Ascending aorta (tissue), 2 donors: Measurements from ENCODE around the gene USP54. TPM values are rescaled to one million over a fixed set of nuclear protein-coding genes. Genes with fewer than 3 reads are reported as not detected.

Source experiments
- DNase-seq, 2 donors: peaks; one replicate each; pipeline ENCODE4 v3.0.0-alpha.2; 2019; ENCODE audit warnings: low spot score in 2 of 2
- H3K27ac ChIP-seq, 2 donors: fragments of 200-600 bp; sonication (generic); one replicate each; pipeline ENCODE4 v1.5.1; 2016 to 2017; ENCODE audit warnings: mild to moderate bottlenecking in 1 of 2
- H3K27me3 ChIP-seq: fragments of 200-600 bp; sonication (generic); one replicate; pipeline ENCODE4 v1.5.1; 2017
- H3K36me3 ChIP-seq, 2 donors: fragments of 200-600 bp; sonication (generic); one replicate each; pipeline ENCODE4 v1.5.1; 2016
- H3K4me1 ChIP-seq, 2 donors: fragments of 200-600 bp; sonication (generic); one replicate each; pipeline ENCODE4 v1.5.1; 2016 to 2017; ENCODE audit warnings: mild to moderate bottlenecking in 1 of 2
- H3K4me3 ChIP-seq, 2 donors: fragments of 200-600 bp; sonication (generic); one replicate each; pipeline ENCODE4 v1.5.1; 2016 to 2017; ENCODE audit warnings: mild to moderate bottlenecking in 1 of 2
- H3K9me3 ChIP-seq, 2 donors: fragments of 200-600 bp; sonication (generic); one replicate each; pipeline ENCODE4 v1.5.1; 2016
- intact Hi-C: fragments of 100-400 bp; cut with DNase I; formaldehyde crosslinking; loops from one replicate; pipeline ENCODE4 v1.15.1; 2023
- total RNA-seq: library from RNA; depleted of rRNA; stranded (reverse); fragments of >200 nt; gene quantifications from one replicate; pipeline ENCODE4 v1.1.0, GENCODE V29; 2016
- TF ChIP-seq, protein P1 (sequence below), 3 experiments: fragments of 200-600 bp in 2 of 3; fragments of 450-650 bp in 1 of 3; sonication (generic) in 2 of 3; IDR thresholded peaks; one replicate each; pipeline ENCODE4 v1.5.1; 2016 to 2019; ENCODE audit warnings: antibody characterized with exemption in 3 of 3, mild to moderate bottlenecking in 1 of 3, moderate library complexity in 1 of 3

Gene USP54
- total RNA-seq, 1 donor from 2014 or later = 172 TPM

DNA sequence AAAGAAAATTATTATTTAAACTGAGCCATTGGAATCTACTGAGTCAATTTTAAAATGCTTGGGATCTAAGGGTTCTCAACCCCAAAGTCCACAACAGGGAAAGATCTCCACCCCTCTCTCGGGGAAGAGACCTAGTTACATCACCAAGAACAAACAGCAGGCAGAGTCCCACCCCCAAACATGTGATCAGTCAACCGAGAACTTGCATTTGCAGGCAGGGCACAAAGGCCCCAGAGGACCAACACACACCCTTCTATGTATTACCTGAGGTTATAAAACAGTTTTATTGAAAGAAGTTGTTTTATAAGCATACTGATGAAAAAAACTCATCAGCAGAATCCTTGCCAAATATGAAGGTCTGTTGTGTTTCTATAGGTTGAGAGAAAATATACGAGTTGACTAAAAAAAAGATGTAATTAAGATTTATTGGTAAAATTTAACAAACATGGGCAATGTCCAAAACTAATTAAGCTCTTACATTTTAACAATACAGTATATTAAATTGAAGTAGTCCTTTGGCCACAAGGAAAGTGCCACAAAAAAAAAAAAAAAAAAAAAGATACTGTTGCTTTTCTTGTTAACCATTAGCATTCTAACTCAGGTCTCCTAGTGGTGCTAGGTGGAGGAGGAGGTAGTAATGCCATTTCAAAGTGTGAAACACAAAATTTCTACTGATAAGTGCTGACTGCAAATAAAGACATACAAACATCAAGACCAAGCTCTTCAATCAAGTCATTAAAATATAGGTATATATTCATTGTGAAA, 975 bp upstream of the USP54 start:
- TF ChIP-seq, protein P1, sequence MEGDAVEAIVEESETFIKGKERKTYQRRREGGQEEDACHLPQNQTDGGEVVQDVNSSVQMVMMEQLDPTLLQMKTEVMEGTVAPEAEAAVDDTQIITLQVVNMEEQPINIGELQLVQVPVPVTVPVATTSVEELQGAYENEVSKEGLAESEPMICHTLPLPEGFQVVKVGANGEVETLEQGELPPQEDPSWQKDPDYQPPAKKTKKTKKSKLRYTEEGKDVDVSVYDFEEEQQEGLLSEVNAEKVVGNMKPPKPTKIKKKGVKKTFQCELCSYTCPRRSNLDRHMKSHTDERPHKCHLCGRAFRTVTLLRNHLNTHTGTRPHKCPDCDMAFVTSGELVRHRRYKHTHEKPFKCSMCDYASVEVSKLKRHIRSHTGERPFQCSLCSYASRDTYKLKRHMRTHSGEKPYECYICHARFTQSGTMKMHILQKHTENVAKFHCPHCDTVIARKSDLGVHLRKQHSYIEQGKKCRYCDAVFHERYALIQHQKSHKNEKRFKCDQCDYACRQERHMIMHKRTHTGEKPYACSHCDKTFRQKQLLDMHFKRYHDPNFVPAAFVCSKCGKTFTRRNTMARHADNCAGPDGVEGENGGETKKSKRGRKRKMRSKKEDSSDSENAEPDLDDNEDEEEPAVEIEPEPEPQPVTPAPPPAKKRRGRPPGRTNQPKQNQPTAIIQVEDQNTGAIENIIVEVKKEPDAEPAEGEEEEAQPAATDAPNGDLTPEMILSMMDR (IDR thresholded peaks at IDR 0.05) = no peak
- H3K9me3 ChIP-seq = no peaks in the 10 kb centered on the region
- H3K4me1 ChIP-seq = peaks cover 2 to 8% of the 10 kb centered on the region in 2 donors
- H3K4me3 ChIP-seq = peak overlapping the region in 1 of 2 donors; percentile 3
- DNase-seq = peak; percentile 14 to 69
- intact Hi-C loops = no loop called here
- H3K36me3 ChIP-seq = no peaks in the 10 kb centered on the region
- H3K27ac ChIP-seq = peak overlapping the region; percentile 21 to 41
- H3K27me3 ChIP-seq = no peaks in the 10 kb centered on the region

DNA sequence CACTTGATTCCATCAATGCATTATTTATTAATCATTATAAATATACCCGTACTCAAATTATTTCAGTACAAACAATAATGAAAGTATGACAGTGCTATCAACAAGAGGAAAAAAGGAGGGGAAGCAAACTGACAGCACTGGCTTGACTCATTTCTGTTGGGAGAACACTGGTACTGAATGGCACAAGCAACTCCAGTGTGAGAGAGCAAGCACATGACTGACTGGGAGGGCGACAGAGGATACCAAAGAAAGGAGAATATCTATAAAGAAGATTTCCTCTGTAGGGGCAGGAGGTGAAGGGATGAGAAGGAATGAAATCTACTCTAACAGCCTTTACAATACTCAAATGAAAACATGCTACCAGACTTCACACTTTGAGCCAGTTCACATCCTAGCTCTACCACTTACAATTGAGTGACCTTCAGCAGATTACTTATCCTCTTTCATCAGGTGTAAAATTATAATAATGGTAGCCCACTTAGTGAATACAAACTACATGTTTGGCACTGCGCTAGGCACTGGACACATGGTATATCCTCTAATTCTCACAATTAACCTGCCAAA, 1.5 kb downstream of the USP54 start:
- H3K27ac ChIP-seq = no peak overlapping the region
- no peaks in the 10 kb centered on the region for H3K27me3 ChIP-seq
- H3K36me3 ChIP-seq = no peaks in the 10 kb centered on the region
- TF ChIP-seq, protein P1 (IDR thresholded peaks at IDR 0.05) = no peak
- H3K4me3 ChIP-seq = no peak overlapping the region
- intact Hi-C loops = no loop called here
- no peak for DNase-seq
- no peaks in the 10 kb centered on the region for H3K9me3 ChIP-seq
- peaks cover 2 to 20% of the 10 kb centered on the region in 2 donors for H3K4me1 ChIP-seq

DNA sequence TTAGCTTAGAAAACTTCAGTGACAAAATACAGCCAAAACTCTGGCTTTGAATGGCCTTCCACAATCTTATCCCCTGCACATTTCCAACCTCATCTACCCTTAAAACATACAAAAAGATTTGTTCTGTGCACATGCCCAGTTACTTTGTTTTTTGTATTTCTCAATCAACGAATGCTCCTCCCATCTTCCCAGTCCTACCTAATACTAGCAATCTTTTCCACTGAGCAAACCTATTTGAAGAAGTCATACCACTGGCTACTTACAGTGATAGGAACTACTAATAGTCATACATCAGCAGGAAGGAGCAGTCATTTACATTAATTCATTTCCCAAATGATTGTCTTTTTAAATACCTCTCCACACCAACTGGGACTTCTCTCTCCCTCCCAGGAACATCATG, 2.5 kb downstream of the USP54 start:
- TF ChIP-seq, protein P1 (IDR thresholded peaks at IDR 0.05) = no peak
- Histone ChIP-seq H3K27ac (no peak overlapping the region), H3K27me3 (no peaks in the 10 kb centered on the region), H3K4me3 (no peak overlapping the region), H3K36me3 (no peaks in the 10 kb centered on the region), H3K4me1 (peaks cover 2 to 20% of the 10 kb centered on the region in 2 donors), H3K9me3 (no peaks in the 10 kb centered on the region)
- intact Hi-C loops = no loop called here
- DNase-seq = no peak

DNA sequence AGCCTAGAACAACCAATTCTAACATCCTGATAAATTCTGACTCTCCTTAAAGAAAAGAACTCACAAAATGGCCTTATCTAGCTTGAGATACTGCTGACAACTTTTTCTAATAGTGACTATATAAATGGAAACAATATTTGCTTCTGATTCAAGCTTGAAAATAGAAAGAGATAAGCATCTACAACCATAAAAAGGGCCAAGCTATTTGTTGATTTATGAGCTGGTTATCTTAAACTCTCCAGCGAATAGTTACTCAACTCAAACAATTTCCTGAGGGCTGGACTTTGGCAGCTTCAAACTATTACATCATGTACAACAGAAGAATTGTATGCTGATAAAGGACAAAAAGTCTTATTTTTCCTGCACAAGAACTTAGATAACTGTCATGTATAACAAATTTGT, 4.6 kb downstream of the USP54 start:
- no peaks in the 10 kb centered on the region for H3K27me3 ChIP-seq
- peak in 1 of 2 donors; percentile 73 for DNase-seq
- peak overlapping the region in 1 of 2 donors; percentile 12 for H3K4me3 ChIP-seq
- intact Hi-C loops = no loop called here
- TF ChIP-seq, protein P1 (IDR thresholded peaks at IDR 0.05) = no peak
- peak overlapping the region; percentile 68 to 81 for H3K27ac ChIP-seq
- no peaks in the 10 kb centered on the region for H3K36me3 ChIP-seq
- no peaks in the 10 kb centered on the region for H3K9me3 ChIP-seq
- H3K4me1 ChIP-seq = peaks cover 0 to 16% of the 10 kb centered on the region in 2 donors

DNA sequence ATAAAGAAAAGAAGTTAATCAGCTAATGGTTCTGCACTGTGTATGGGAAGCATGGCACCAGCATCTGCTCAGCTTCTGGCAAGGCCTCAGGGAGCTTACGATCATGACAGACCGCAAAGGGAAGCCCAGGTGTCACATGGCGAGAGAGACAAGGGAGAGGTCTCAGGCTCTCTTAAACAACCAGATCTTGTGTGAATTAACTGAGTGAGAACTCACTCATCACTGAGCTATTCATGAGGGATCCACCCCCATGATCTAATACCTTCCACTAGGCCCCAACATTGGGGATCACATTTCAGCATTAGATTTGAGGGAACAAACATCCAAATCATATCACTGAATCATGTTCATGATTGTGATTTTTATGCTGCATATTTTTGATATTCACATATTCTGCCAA, 5.8 kb downstream of the USP54 start:
- no peak overlapping the region for H3K27ac ChIP-seq
- TF ChIP-seq, protein P1 (IDR thresholded peaks at IDR 0.05) = no peak
- peaks cover 0 to 14% of the 10 kb centered on the region in 2 donors for H3K4me1 ChIP-seq
- H3K36me3 ChIP-seq = no peaks in the 10 kb centered on the region
- H3K4me3 ChIP-seq = no peak overlapping the region
- no peaks in the 10 kb centered on the region for H3K9me3 ChIP-seq
- no peak for DNase-seq
- H3K27me3 ChIP-seq = no peaks in the 10 kb centered on the region
- intact Hi-C loops = no loop called here
